GM19397 (cell line): ENCODE data around the gene TRMT44.
"Not testable (repeated sequence)": the region's sequence is repeated elsewhere in the genome, so short reads cannot be mapped to it uniquely, and the experiment has no call there.

ENCODE experiments used
- ATAC-seq: cut with Tn5 transposase; IDR thresholded peaks from one replicate; pipeline ENCODE4 v1.9.1; 2021; ENCODE audit warnings: mild to moderate bottlenecking, moderate library complexity; ENCODE audit not compliant: unreplicated experiment

Gene TRMT44

GRCh38 chr4:8510191-8510590 is 69.6 kb downstream of the TRMT44 start:
- ATAC-seq: no peak

- ATAC-seq: no peak
These were observed 70.2 kb downstream of the TRMT44 start for GRCh38 chr4:8510611-8511285.

GRCh38 chr4:8512510-8512909 is 71.9 kb downstream of the TRMT44 start:
- ATAC-seq: no peak

- ATAC-seq: not testable (repeated sequence)
These were observed 72.5 kb downstream of the TRMT44 start for GRCh38 chr4:8513080-8513479.

GRCh38 chr4:8513931-8514330 is 73.4 kb downstream of the TRMT44 start:
- ATAC-seq: no peak

- ATAC-seq: no peak
These were observed 73.8 kb downstream of the TRMT44 start for GRCh38 chr4:8514391-8514790.

- no peak for ATAC-seq
These were observed 74.9 kb downstream of the TRMT44 start for GRCh38 chr4:8515316-8516060.

- ATAC-seq: no peak
These were observed 75.5 kb downstream of the TRMT44 start for GRCh38 chr4:8516061-8516573.

- no peak for ATAC-seq
These were observed 76.5 kb downstream of the TRMT44 start for GRCh38 chr4:8516996-8517550.

GRCh38 chr4:8517946-8518345 is 77.4 kb downstream of the TRMT44 start:
- ATAC-seq: no peak

GRCh38 chr4:8522160-8523120 is 81.9 kb downstream of the TRMT44 start:
- no peak for ATAC-seq

- ATAC-seq: no peak
These were observed 82.6 kb downstream of the TRMT44 start for GRCh38 chr4:8523175-8523574.

GRCh38 chr4:8523766-8524165 is 83.2 kb downstream of the TRMT44 start:
- no peak for ATAC-seq

- ATAC-seq: no peak
These were observed 84.2 kb downstream of the TRMT44 start for GRCh38 chr4:8524595-8525382.

- no peak for ATAC-seq
These were observed 85.0 kb downstream of the TRMT44 start for GRCh38 chr4:8525383-8526120.
